GM21367 (cell line): ENCODE results near the gene UBQLN4.
"Not testable (repeated sequence)": the region's sequence is repeated elsewhere in the genome, so short reads cannot be mapped to it uniquely, and the experiment has no call there.

ENCODE experiments used
- ATAC-seq: cut with Tn5 transposase; IDR thresholded peaks from one replicate; pipeline ENCODE4 v1.9.1; 2021; ENCODE audit not compliant: unreplicated experiment

The UBQLN4 gene

GRCh38 chr1:156062189-156062588, 8.6 kb upstream of the UBQLN4 start:
- ATAC-seq: no peak

- no peak for ATAC-seq
Observed at GRCh38 chr1:156060937-156061636, 7.5 kb upstream of the UBQLN4 start, which contains the start of gene RAB25. Gene RAB25 (plus strand): TSS chr1:156061160. CDS start chr1:156061401, 241 bp downstream.

DNA sequence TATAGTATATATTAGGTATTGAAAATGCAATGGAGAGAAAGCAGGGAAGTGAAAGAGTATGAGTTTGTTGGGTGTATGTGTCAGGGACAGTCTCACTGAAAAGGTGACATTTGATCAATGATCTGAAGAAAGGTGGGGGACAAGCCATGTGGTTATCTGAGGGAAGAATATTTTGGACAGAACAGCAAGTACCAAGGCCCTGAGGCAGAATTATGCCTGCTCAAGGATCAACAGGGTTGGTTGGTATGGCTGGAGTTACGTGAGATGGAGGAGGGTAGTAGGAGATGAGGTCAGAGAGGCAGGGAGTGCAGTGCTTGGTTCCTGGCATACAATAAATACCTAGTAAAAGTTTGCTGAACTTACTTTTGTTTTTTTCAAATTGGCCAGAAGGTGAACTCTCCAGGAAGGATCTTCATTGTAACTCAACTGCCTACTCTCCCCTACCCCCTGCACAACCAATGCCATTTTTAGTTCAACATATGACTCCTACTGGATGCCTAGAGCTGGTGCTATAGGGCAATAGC, 2.8 kb upstream of the UBQLN4 start:
- no peak for ATAC-seq

GRCh38 chr1:156055281-156056048, 1.9 kb upstream of the UBQLN4 start:
- ATAC-seq: no peak

GRCh38 chr1:156054500-156055280, 1.1 kb upstream of the UBQLN4 start, which contains the start of gene LAMTOR2:
Gene LAMTOR2 (plus strand): TSS chr1:156054782. CDS start chr1:156054890, 108 bp downstream.
- peak; percentile 60 for ATAC-seq

DNA sequence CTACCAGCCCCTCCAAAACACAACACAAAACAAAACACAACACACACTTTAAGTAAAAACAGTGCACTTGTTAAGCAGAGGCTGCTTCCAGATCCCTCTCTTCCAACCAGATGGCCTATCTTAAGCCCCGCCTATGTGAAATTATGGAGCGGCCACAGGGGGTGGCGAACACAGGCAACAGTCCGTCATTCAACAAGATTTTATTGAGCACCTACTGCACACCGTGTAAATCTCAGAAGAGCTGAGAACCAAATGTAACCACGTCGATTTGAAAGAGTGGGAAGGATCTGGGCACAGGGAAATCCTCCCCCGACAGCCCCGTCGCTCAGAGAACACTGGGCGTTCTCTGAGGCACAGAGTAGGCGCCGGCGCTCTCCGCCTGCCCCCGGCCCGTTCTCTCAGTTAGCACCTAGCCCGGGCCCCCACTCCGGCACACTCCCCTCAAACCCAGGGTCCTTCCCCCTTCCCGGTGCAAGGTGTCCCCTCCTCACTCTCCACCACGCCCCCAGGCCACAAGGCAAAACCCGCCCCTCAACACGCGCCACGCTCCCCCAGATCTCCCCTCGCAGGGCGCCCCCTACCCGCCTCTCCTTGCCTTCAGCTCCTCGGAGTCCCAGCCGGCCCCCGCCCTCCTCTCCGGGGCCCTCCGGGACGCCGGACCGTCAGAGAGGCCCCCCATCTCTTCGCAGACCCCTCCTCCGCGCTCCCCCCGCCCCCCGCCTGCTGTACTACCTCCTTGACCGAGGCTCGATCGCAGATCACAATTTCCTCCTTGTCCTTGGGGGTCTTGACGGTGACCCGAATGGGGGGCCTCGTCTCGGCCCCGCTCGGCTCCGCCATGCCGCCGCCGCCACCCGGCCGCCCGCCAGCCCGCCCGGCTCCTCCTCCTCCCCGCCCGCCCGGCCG, 483 bp downstream of the UBQLN4 start:
- no peak for ATAC-seq

- no peak for ATAC-seq
Observed at GRCh38 chr1:156051011-156051725, 2.4 kb downstream of the UBQLN4 start.

- ATAC-seq: no peak
Observed at GRCh38 chr1:156050376-156050775, 3.2 kb downstream of the UBQLN4 start.

- ATAC-seq: no peak
Observed at GRCh38 chr1:156048663-156049258, 4.8 kb downstream of the UBQLN4 start.

- no peak for ATAC-seq
Observed at GRCh38 chr1:156045076-156045475, 8.5 kb downstream of the UBQLN4 start.

DNA sequence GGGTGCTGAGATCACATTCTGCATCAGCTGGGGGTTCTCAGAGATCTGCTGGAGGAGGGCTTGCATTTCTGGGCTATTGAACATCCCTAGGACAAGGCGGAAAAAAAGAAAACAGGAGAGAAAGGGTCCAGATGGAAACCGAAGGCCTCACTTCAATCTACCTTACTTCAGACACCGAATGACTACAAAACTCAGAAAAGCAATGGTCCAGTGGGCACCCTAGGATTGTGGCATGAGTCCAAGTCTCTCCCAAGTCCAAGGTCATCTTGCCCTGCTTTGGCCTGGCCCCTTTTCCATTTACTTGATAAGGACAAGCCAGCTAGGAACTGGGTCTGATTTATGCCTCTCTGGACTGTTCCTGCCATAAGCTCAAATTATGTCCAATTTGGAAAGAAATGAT, 10.8 kb downstream of the UBQLN4 start:
- ATAC-seq: no peak

- not testable (repeated sequence) for ATAC-seq
Observed at GRCh38 chr1:156034991-156035390, 18.6 kb downstream of the UBQLN4 start.

DNA sequence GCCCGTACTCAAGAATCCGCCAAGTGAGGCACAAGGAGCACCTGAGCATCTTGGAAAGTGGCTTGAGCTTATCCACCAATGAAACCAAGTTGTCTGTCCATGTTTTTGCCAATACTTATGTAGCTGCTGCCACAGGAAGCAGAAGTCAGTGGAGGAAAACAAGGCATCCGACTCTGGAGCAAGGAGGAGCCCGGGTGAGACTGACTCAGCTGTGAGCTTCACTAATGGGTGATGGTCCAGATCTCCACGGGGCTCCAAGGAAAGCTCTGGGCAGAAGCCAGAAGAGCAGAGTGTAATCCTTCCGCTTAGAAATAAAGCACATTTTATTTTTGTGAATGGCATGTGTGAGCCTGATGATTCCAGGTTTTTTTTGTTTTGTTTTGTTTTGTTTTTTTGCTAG, 20.6 kb downstream of the UBQLN4 start:
- no peak for ATAC-seq

- ATAC-seq: no peak
Observed at GRCh38 chr1:156026588-156026987, 27.0 kb downstream of the UBQLN4 start.

- ATAC-seq: no peak
Observed at GRCh38 chr1:156025876-156026275, 27.7 kb downstream of the UBQLN4 start.

DNA sequence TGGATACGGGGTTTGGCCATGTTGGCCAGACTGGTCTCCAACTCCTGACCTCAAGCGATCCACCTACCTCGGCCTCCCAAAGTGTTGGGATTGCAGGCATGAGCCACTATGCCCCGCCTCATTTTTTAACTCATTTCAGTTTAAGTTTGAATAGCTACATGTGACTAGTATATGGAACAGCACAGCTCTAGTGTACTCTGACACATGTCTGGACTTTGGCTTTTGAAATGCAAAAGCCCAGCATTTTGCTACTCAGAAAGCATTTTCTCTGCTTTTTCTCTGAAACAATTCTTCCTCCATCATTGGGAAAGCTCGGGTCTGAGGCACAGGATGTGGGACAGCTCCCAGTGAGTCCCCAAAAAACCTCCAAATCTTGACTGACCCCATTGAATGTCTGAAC, 28.8 kb downstream of the UBQLN4 start:
- no peak for ATAC-seq

- no peak for ATAC-seq
Observed at GRCh38 chr1:156021954-156022353, 31.6 kb downstream of the UBQLN4 start.

- ATAC-seq: no peak
Observed at GRCh38 chr1:156021093-156021428, 32.5 kb downstream of the UBQLN4 start.
